NCI-H2029 (cell line): Measurements from ENCODE around the gene SLC16A12.
"Not testable (repeated sequence)": the region's sequence is repeated elsewhere in the genome, so short reads cannot be mapped to it uniquely, and the experiment has no call there.

Experiments
- DNase-seq: peaks from one replicate; lab custom pipeline; 2025; lab: John Stamatoyannopoulos, UW

The SLC16A12 gene

DNA sequence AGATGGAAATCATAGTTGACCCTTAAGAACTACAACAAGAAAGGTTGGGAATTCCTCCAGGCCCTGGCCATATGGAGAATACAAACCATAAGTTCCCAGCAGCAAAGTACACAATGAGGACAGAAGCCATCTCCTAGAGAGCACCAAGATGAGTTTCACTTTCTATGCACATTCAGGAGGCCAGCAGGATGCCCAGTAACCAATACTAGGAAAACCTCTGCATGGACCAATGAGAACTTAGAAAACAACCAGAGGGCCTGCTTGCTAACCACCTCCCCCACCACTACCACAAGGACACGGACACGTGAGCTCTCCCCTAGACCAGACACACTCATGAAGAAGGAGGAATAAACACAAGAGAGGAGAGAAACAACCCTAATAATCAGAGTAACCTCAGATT is 64.8 kb downstream of the SLC16A12 start:
- DNase-seq: no peak

DNA sequence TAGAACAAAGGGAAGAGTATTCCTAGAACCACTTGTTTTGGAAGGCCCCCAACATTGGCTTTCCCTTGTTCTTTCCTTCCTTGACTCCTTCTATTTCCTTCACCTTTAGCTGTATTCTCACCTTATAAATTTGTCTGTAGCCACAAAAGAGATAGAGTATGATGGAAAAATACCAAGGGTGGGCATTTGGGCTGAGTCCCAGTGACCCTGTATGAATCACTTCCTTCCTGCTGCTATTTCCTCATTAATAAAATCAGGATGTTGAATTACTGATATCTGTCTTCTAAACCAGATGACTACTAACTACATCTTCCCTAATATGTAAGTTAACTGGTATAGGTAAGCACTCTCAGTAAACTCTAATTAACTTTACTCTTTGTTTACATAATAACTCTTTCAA is 65.9 kb downstream of the SLC16A12 start:
- no peak for DNase-seq

DNA sequence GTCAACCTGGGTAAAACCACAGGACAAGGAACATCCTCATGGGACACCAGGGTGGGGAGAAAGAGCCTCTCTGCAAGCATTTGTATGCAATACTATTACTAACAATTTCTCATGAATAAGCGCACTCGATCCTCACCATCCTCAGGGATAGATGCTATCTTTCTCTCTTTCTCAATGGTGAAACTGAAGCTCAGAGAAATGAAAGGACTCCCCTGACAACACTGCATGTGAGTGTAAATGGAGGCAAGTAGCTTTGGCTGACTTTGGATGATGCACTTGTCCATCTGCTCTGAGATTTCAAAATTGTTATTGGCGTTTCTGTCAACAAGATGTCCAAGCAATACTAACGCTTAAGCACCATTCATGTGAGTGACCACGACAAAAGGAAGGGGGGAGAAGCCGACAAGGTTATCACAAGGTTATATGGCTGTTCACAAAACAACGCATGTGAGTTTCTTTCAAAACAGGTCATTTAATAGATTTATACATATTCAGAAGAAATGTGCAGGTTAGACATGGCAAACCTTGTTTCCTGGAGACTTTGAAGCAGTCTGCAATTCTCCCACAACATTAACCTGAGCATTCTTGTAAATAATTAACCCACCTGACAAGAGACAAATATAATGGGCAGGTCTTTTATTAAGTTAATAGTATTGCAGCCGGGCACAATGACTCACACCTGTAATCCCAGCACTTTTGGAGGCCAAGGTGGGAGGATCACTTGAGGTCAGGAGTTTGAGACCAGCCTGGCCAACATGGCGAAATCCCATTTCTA is 67.0 kb downstream of the SLC16A12 start:
- DNase-seq: no peak

DNA sequence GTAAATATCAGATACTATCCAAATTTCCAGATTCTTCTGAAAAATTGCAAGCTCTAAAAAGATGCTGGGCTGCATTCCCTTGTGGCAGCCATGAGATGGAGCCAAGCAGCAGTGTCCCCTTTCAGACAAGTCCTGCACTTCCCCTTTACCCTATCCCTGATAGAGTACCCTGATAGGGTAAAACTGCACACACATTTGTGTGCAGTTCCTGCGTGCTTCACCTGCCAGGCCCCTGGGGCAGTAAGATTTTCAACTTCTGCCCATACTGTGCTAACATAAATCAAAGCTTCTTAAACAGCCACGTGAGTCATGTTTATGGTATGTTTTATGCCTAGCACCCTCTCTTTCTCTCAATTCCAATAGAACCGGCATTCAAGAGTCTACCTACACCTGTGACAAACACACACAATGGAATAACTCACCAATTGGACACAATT is 68.8 kb downstream of the SLC16A12 start:
- DNase-seq: no peak

GRCh38 chr10:89465196-89465595 is 70.2 kb downstream of the SLC16A12 start:
- DNase-seq: no peak

- no peak for DNase-seq
Measured at GRCh38 chr10:89463846-89464537, 71.4 kb downstream of the SLC16A12 start.

- no peak for DNase-seq
Measured at GRCh38 chr10:89458784-89459183, 76.6 kb downstream of the SLC16A12 start.

- DNase-seq: no peak
Measured at GRCh38 chr10:89458291-89458690, 77.1 kb downstream of the SLC16A12 start.

DNA sequence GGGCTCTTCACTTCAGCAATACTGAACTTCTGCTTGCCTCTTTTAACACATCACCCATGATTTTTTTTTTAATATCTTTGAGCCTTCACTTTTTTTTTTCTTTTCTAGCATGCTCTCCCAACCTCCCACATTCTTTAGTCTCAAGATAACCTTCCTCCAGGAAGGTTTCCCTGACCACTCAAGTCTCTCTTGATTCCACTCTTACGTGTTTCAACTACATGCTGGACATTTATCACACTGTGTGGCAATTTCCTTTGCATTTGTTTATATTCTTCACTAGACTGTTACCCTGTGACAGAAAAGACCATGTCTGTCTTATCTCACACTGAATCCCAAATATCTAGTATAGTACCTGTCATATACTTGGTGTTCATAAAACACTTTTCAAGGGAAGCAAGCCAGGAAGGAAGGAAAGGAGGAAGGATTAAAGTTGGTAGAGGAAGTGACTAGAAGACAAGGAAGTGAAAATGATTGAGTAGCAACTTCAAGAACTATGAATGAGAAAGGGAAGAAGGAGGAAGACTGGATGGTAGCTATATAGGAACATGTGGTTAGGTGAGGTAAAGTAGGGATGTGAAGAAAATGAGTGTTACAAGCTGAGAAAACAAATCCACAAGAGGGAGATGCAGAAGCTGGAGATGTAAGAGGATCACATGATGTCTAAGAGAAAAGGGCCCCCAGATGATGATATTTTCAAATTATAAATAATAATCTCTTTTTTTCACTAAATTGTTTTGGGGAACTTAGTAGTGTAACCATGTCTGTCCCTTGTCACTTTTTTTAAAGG is 80.6 kb downstream of the SLC16A12 start:
- DNase-seq: no peak

DNA sequence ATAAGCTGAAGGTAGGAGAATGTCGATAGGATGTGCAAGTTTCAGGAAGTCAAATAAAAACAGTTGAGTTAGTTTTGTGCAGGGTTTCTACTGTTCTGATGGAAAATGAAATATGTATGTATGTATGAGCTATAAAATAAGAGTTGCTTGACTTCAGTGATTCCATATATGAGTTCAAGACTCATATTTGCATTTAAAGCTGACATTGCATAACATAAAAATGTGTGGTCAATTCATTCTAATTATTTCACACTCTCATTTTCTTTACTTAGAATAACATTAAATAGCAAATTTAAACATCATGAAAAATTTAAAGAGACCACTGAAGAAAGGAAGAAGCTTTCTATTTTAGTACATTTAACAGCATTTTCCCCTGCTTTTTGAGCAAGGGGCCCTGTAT is 83.2 kb downstream of the SLC16A12 start:
- DNase-seq: no peak

DNA sequence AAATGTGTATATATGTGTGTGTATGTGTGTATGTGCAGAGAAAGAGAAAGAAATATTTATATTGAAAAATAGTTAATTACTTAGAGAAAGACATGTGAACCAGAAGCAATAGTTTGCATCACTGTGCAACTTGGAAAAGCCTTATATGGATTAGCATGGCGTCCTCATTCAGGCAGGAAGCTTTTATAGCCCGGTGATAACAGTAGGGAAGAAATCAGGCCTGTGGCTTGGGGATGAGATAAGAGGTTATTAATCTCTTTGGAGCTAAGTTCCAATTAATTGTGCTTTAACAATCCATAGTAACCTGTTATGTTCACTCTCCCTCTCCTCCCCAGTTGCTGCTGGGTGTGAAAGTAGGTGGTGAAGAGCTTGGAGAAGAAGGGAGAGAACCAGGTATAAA is 84.5 kb downstream of the SLC16A12 start:
- no peak for DNase-seq

- DNase-seq: not testable (repeated sequence)
Measured at GRCh38 chr10:89444819-89445218, 90.6 kb downstream of the SLC16A12 start.

DNA sequence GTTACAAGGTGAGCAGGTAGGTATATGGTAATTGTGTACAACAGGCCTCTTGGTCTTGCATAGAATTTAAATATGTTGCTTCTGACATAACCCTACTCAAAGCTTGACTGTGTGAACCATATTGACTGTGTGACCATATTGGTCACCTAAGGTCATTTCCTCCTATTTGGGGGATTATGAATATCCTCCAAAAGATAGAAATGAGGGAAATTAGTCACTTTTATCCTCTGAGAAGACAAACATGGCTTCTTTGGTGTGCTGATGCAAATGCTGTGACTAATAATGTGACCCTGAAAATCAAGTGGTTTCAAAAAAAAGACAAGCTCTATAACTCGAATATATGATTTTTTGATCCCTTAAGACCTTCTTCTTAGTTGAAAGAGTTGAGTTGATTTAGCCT is 93.1 kb downstream of the SLC16A12 start:
- DNase-seq: no peak

- DNase-seq: no peak
Measured at GRCh38 chr10:89440226-89441009, 95.0 kb downstream of the SLC16A12 start.

- no peak for DNase-seq
Measured at GRCh38 chr10:89438525-89438924, 96.9 kb downstream of the SLC16A12 start.

GRCh38 chr10:89431977-89432376 is 103.4 kb downstream of the SLC16A12 start:
- no peak for DNase-seq

GRCh38 chr10:89428877-89429276 is 106.5 kb downstream of the SLC16A12 start:
- no peak for DNase-seq

DNA sequence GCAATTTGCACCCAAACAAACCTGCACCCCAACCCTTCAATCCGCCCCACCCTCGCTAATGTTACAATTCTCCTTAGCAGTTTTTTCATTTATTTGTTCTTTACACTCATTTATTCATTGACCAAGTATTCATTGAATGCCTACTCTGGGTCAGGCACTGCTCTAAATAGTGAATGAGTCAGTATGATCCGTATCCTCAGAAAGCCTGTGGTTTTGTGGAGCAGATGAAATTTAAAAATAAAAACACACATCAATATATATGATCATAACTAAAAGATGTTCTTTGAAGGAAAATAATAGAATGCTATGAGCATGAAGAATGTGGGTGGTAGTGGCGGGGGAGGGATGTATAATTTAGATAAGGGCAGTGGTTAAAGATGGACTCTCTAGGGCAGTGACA is 107.8 kb downstream of the SLC16A12 start:
- DNase-seq: no peak

- no peak for DNase-seq
Measured at GRCh38 chr10:89426230-89426868, 109.0 kb downstream of the SLC16A12 start.

DNA sequence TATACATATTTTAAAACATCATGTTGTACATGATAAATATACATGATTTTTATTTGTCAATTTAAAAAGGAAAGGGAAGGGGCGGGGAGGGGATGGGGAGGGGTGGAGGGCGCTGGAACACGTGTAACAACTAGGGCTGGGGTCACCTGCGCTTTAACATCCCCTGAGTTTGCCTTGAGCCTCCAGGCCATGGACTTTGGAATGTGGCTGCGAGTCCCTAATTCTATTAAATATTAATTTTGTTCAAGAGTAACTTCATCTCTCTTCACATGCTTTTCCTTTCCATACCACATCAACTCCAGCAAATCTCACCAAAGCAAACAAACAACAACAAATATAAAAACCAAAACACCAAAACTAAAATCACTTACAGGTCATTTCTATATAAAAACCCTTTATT is 110.4 kb downstream of the SLC16A12 start:
- DNase-seq: no peak

GRCh38 chr10:89421018-89421476 is 114.3 kb downstream of the SLC16A12 start:
- DNase-seq: no peak
